DND-41 (cell line): Measurements from ENCODE around the gene C10orf90.

ENCODE experiments used
- ATAC-seq: fragments of 200-7000 bp; cut with Tn5 transposase; 3 replicates; pipeline ENCODE4 v1.9.1; 2021; ENCODE audit warnings: low read depth; ENCODE audit not compliant: insufficient read depth
- DNase-seq: peaks from one replicate; pipeline ENCODE4 v3.0.0-alpha.2; 2020
- H2AFZ ChIP-seq: 2 replicates; pipeline ENCODE4 v1.6.0; 2012; ENCODE audit warnings: low read depth, low read length
- H3K27ac ChIP-seq: 2 replicates; pipeline ENCODE4 v1.5.1; 2012; ENCODE audit warnings: low read length, inconsistent platforms
- H3K27me3 ChIP-seq: fragments of 200-600 bp; sonication (generic); 2 replicates; pipeline ENCODE4 v1.6.0; 2012; ENCODE audit warnings: low read length, mild to moderate bottlenecking, inconsistent platforms; ENCODE audit not compliant: insufficient read depth, poor library complexity
- H3K36me3 ChIP-seq: 2 replicates; pipeline ENCODE4 v1.5.1; 2012; ENCODE audit warnings: low read length, inconsistent platforms; ENCODE audit not compliant: insufficient read depth
- H3K4me1 ChIP-seq: 2 replicates; pipeline ENCODE4 v1.5.1; 2012; ENCODE audit warnings: mild to moderate bottlenecking, low read length; ENCODE audit not compliant: insufficient read depth
- H3K4me2 ChIP-seq: 2 replicates; pipeline ENCODE4 v1.6.0; 2012; ENCODE audit warnings: mild to moderate bottlenecking, moderate library complexity, low read length, inconsistent platforms; ENCODE audit not compliant: insufficient read depth
- H3K4me3 ChIP-seq, 2 experiments: fragments of 200-600 bp in 1 of 2; shearing (Covaris generic) in 1 of 2; 2 replicates each; pipeline ENCODE4 v1.5.1; 2012 to 2016; ENCODE audit warnings: inconsistent platforms in 2 of 2, low read length in 2 of 2, mild to moderate bottlenecking in 2 of 2, low read depth in 1 of 2, moderate library complexity in 1 of 2
- H3K79me2 ChIP-seq: 2 replicates; pipeline ENCODE4 v1.6.0; 2012; ENCODE audit warnings: low read length, inconsistent platforms; ENCODE audit not compliant: insufficient read depth
- H3K9ac ChIP-seq: 2 replicates; pipeline ENCODE4 v1.6.0; 2012; ENCODE audit warnings: low read depth, mild to moderate bottlenecking, inconsistent platforms, low read length, moderate library complexity
- H3K9me3 ChIP-seq: 2 replicates; pipeline ENCODE4 v1.5.1; 2012; ENCODE audit warnings: low read length, moderate library complexity, mild to moderate bottlenecking, inconsistent platforms; ENCODE audit not compliant: insufficient read depth, severe bottlenecking
- H4K20me1 ChIP-seq: 2 replicates; pipeline ENCODE4 v1.6.0; 2012; ENCODE audit warnings: low read length; ENCODE audit not compliant: insufficient read depth
- CTCF ChIP-seq: IDR thresholded peaks from 2 replicates; pipeline ENCODE4 v1.5.1; 2012; ENCODE audit warnings: borderline replicate concordance, low read length, moderate library complexity, mild to moderate bottlenecking; ENCODE audit not compliant: poor library complexity, severe bottlenecking; ENCODE audit errors: extremely low read depth
- EZH2 ChIP-seq: IDR thresholded peaks from 3 replicates; pipeline ENCODE4 v1.6.1; 2012; ENCODE audit warnings: borderline replicate concordance, low read depth, mild to moderate bottlenecking, moderate library complexity, low read length, inconsistent platforms; ENCODE audit not compliant: severe bottlenecking

C10orf90 gene

GRCh38 chr10:126634911-126635310, 35.6 kb downstream of the C10orf90 start:
- no peaks in the 10 kb centered on the region for H3K36me3 ChIP-seq
- no peak for TF ChIP-seq CTCF
- TF ChIP-seq EZH2, result no peak
- no peak overlapping the region for H3K4me2 ChIP-seq
- H4K20me1 ChIP-seq, result no peaks in the 10 kb centered on the region
- no peak overlapping the region for H2AFZ ChIP-seq
- no peaks in the 10 kb centered on the region for H3K4me1 ChIP-seq
- no peaks in the 10 kb centered on the region for H3K79me2 ChIP-seq
- no peak overlapping the region for H3K9ac ChIP-seq
- ATAC-seq (no peak), DNase-seq (no peak)
- no peak overlapping the region for H3K27ac ChIP-seq
- no peak overlapping the region for H3K4me3 ChIP-seq
- H3K9me3 ChIP-seq, result no peaks in the 10 kb centered on the region
- H3K27me3 ChIP-seq, result no peaks in the 10 kb centered on the region

- no peak for ATAC-seq
Observed at GRCh38 chr10:126634347-126634746, 36.1 kb downstream of the C10orf90 start.

GRCh38 chr10:126632705-126633104, 37.8 kb downstream of the C10orf90 start:
- no peak overlapping the region for H3K4me2 ChIP-seq
- no peaks in the 10 kb centered on the region for H3K36me3 ChIP-seq
- H3K4me3 ChIP-seq, result no peak overlapping the region
- no peaks in the 10 kb centered on the region for H3K27me3 ChIP-seq
- H3K79me2 ChIP-seq, result no peaks in the 10 kb centered on the region
- H4K20me1 ChIP-seq, result no peaks in the 10 kb centered on the region
- H3K9ac ChIP-seq, result no peak overlapping the region
- no peak for ATAC-seq
- no peaks in the 10 kb centered on the region for H3K9me3 ChIP-seq
- TF ChIP-seq CTCF (no peak), EZH2 (no peak)
- H3K27ac ChIP-seq, result no peak overlapping the region
- DNase-seq, result no peak
- H3K4me1 ChIP-seq, result no peaks in the 10 kb centered on the region
- no peak overlapping the region for H2AFZ ChIP-seq

More at GRCh38 chr10:126634347-126634746, 36.1 kb downstream of the C10orf90 start:
- no peak overlapping the region for H3K4me3 ChIP-seq
- H2AFZ ChIP-seq, result no peak overlapping the region
- H4K20me1 ChIP-seq, result no peaks in the 10 kb centered on the region
- TF ChIP-seq CTCF (no peak), EZH2 (no peak)
- no peak overlapping the region for H3K9ac ChIP-seq
- no peaks in the 10 kb centered on the region for H3K27me3 ChIP-seq
- no peaks in the 10 kb centered on the region for H3K9me3 ChIP-seq
- no peak for DNase-seq
- no peaks in the 10 kb centered on the region for H3K36me3 ChIP-seq
- H3K27ac ChIP-seq, result no peak overlapping the region
- H3K4me2 ChIP-seq, result no peak overlapping the region
- H3K79me2 ChIP-seq, result no peaks in the 10 kb centered on the region
- H3K4me1 ChIP-seq, result no peaks in the 10 kb centered on the region
